Measurements from ENCODE around the gene ZCCHC7.
A peak's percentile ranks its signal among the peaks of the same experiment; 100 is the strongest.
"Not testable (repeated sequence)": the region's sequence is repeated elsewhere in the genome, so short reads cannot be mapped to it uniquely, and the experiment has no call there.

The ZCCHC7 gene

DNA sequence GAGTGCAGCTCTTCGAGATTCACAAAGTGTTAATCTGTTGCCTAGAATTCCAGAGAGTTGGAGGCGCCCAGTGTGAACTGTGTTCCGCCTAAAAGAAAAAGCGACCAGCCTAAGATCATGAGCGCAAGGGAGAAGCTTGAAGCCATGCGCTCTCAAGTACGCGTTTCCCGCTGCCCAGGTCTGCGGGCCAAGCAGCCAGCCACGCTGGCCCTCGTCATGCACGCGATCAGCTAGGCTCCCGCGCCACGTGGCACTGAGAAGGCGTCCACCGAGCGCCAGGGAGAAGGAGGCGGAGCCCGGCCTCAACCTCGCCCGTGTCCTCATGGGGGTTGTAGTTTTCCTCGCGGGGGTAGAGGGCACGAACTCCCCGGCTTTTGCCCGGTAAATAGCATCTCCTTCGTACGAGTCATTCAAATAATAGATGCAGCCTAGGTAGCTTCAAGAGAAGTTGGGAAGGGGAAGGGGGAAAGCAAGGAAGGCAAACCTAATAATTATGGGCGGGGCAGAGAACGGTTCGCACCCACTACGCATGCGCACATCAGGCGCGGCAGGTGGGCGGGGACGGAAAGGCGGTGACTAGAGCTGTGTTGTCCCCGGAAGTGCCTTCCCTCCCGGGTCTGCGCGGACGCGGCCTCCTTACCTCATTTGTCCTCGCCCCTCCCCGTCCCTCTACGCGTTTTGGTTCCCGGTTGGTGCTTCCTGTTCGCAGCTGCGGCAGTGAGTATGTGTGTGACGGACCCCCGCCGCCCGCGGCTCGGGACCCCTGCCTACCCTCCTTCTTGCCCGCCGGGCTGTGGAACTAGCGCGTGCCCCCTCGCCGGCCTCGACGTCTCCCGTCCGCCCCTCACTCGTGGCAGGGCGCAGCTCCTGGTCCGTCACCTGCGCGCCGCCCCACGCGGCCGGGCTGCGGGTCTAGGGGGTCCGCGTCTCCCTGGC, at the start of gene ZCCHC7:
Gene ZCCHC7 (plus strand): TSS at position 668 of the 936 bp plus-strand sequence.
- DNase-seq = peak; percentile 97

DNA sequence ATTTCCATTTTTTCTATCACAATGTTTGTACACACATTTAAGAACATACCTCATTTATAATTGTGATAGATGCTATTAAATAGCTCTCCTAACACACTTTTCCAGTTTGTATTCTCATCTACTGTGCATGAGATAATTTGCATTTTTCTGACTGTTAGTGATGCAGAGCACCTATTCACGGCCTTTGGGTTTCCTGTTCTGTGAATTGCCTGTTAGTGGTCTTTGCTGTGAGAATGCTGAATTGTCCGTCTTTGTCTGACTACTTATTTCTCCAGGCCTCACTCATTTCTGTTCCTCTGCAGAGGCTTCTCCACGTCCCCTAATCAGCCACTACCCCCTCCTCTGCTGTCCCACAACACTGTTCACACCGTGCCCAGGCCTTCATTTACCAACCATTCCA, 45.6 kb upstream of the ZCCHC7 start:
- not testable (repeated sequence) for DNase-seq

DNA sequence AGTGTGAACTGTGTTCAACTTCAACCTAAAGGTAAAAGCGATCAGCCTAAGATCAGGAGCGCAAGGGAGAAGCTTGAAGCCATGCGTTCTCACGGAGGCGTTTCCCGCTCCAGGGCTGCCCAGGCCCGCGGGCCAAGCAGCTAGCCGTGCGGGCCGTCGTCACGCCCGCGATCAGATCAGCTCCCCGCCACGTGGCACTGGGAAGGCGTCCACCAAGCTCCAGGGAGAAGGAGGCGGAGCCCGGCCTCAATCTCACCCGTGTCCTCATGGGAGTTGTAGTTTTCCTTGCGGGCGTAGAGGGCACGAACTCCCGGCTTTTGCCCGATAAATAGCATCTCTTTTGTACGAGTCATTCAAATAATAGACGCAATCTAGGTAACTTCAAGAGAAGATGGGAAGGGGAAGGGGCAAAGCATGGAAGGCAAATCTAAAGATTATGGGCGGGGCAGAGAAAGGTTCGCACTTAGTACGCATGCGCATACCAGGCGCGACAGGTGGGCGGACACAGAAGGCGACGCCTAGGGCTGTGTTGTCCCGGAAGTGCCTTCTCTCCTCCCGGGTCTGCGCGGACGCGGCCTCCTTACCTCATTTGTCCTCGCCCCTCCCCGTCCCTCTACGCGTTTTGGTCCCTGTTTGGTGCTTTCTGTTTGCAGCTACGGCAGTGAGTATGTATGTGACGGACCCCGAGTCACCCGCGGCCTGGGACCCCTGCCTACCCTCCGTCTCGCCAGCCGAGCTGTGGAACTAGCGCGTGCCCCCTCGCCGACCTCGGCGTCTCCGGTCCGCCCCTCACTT, 40.8 kb upstream of the ZCCHC7 start:
- peak; percentile 97 for DNase-seq

DNA sequence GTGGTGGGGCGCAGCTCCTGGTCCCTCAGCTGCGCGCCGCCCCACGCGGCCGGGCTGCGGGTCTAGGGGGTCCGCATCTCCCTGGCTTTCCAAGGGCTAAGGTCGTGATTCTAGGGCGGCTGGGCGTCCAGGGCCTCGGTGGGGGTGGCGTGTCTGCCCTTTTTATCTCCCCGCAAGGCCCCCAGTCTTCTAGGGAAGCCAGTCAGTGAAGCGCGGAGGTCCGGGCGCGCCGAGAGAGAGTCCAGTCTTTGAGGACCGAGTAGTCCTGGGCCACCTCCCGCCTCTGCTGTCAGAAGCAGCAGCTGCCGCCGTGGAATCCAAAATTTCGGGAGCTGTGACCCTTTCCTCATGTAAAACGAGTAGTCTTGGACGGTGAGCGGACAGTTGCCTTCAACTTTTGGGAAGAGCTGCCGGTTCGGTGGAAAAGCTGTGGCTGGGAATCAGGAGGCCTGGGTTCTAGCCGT, 40.2 kb upstream of the ZCCHC7 start:
- peak; percentile 60 for DNase-seq

DNA sequence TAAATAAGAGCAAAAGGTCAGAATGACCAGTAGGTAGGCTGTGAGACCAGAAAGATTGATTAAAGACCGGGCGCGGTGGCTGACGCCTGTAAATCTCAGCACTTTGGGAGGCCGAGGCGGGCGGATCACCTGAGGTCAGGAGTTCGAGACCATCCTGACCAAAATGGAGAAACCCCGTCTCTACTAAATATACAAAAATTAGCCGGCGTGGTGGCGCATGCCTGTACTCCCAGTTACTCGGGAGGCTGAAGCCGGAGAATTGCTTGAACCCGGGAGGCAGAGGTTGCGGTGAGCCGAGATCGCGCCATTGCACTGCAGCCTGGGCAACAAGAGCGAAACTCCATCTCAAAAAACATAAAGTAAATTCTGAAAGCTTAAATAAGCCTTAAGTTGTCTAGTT, 38.9 kb upstream of the ZCCHC7 start:
- DNase-seq = not testable (repeated sequence)

DNA sequence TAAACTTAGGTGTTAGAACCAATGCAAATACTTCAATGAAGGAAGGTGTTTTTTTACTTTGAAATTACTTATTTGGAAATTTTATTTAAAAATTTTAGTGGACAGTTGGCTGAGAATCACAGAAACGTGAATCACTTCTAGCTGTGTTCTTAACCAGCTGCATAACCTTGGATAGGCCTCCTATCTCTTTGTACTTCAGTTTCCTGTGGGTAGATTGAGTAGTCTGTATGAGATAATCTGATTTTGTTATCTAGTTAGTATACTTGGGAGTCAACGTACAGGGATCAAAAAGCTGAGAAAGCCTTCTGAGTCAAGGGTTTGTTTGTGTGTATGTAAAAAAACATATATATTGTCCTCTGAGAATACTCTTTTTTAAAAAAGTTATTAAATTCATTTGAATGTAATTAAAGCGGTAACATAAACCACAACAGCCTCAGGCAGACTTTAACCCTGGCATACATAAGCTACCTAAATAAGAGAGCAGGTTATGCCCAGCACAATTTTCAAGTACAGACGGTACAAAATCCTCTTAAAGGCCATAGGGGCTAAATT, 38.1 kb upstream of the ZCCHC7 start:
- no peak for DNase-seq

DNA sequence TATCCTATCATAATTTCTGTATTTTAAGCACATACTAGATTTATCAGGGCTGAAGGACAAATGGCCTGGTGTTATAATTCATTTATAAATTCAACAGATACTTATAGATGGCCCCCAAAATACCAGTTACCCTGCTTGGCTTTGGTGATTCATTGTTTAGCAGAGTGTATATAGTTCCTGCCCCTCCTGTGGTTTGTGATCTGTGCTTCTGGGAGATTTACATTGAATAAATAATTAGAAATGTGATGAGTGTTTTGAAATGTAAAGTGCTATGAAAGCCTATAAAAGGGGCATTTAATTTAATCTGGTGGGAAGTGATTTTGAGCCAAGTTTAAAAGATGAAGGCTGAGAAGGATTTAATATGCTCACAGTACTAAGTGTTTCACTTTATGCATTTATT, 36.7 kb upstream of the ZCCHC7 start:
- no peak for DNase-seq

DNA sequence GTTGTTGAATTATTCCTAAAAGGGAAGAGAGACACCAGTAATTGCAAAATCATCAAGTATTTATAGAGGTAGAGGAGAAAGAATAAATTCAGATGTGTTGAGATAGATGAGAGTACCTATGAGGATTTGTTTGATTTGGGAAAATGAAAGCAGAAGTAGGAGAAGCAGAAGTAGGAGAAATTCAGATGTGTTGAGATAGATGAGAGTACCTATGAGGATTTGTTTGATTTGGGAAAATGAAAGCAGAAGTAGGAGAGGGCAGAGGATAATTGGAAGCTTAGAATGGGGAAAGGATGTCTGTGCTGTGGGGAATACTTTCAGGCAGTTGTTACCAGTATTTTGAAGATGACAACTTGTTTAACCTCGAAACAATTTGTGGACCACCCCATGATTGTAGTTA, 35.1 kb upstream of the ZCCHC7 start:
- DNase-seq = no peak

DNA sequence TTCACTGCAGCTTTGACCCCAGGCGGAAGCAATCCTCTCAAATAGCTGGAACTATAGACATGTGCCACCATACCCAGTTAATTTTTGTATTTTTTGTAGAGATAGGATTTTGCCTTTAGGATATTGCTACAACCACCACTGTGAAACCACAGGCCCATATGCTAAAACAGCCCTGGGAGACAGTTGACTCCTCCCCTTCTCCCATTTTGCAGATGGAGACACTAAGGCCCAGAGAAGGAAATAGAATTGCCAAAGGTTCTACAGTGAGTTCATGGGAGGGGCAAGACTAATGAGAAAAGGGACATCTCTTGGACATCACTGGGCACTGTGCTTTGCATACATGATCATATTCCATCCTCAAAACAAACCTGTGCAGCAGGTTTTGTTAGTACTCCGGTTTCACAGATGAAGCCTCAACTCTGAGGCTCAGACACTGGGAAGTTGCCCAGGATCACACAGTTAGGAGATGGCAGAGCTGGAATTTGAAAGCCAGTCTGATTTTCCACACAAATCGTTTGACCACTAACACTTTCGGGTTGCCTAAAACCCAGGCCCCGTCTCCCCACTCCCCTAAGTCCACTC, 27.6 kb upstream of the ZCCHC7 start:
- not testable (repeated sequence) for DNase-seq

DNA sequence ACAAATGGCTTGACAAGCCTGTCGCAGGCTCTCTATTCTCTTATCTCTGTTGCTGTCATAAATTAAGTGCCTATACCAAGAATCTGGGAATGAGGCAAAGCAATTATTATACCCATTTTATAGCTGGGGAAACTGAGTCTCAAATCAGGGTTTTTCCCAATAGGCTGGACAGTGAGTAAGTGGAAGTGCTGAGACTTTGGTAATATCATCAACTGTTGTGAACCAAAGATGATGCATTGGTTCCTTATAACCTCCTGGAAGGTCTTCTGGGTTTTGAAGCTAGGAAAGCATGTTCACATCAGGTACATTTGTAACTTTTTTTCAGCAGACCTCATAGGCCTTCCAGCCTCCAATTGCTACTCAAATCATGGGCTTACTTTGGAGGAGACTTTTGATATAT, 25.6 kb upstream of the ZCCHC7 start:
- no peak for DNase-seq

DNA sequence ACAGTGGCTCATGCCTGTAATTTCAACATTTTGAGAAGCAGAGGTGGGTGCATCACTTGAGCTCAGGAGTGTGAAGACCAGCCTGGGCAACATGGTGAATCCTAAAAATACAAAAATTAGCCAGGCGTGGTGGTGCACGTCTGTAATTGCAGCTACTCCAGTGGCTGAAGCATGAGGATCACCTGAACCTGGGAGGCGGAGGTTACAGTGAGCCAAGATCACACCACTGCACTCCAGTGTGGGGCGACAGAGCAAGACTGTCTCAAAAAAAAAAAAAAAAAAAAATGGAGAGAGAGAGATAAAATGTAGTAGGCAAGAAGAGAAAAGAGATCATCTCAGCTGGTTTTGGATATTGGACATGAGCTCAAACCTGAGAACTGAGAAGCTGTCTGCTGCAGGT, 23.7 kb upstream of the ZCCHC7 start:
- no peak for DNase-seq

DNA sequence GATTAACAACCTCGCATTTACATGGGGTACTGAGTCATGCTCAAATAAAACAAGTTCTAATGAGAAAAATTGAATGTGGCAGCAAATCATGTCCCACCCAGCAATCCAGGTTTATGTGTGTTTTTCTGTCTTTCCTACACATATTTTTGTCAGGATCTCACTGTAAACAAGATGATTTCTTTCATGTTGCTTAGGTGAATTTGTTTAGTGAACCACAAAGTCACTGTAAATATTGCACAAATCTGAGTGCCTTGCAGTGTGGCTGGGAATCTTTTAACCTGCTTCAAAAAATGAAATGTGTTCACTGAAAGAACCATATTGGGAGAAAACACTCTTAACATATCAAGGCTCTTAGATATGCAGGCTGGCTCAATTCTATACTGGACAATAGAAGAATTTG, 23.1 kb upstream of the ZCCHC7 start:
- DNase-seq = no peak

DNA sequence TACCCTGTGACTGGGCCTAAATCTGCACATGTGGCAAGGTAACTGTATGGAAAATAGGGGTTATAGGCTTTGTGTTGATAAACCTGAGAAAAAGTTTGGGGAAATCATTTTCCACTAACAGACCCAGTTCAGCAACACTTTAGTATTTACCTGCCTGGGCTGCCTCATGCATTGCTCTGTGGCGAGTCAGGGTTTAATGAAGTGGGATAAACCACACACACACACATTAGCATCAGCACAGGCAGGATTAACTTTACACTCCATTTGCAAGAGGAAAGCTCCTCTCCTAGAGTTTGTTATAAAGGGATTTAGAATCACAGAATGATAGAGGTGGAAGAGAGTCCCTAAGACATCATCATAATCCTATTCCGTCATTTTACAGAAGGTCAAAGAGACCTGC, 20.0 kb upstream of the ZCCHC7 start:
- DNase-seq = no peak

DNA sequence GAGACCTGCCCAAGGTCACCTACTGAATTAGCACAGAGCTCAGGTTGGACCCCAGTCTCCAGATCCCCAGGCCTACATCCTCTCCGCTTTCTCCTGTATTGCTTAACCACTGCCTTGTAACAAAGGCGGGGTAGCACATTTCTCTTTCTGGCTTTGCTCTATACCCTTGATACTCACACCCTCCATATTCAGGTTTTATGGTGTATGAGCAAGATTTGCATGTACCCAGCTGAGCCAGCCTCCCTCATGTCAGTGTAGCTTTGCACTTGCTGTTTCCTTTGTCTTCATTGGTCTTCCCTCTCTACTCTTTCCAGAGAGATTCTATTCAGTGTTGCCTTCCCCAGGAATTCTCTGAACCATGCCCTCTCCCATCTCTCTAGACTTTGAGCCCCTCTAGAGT, 19.6 kb upstream of the ZCCHC7 start:
- DNase-seq = no peak

DNA sequence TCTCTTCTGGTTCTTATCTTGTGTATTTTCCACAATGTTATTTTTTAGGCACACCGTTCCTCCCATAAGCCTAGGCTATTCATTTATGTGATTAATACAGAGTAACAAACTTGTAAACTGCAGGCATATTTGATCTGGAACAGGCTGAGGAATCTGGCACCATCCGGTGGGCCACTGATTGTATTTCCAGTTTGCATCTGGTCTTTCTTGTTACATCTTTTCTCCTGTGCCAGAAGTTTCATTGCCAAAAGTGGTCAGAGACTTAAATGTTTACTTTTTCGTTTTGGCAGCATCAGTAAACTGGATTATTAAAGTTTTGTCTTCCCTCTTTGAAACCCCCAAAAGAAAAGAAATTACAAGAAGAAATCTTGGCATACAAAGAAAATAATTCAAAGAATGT, 17.9 kb upstream of the ZCCHC7 start:
- no peak for DNase-seq

DNA sequence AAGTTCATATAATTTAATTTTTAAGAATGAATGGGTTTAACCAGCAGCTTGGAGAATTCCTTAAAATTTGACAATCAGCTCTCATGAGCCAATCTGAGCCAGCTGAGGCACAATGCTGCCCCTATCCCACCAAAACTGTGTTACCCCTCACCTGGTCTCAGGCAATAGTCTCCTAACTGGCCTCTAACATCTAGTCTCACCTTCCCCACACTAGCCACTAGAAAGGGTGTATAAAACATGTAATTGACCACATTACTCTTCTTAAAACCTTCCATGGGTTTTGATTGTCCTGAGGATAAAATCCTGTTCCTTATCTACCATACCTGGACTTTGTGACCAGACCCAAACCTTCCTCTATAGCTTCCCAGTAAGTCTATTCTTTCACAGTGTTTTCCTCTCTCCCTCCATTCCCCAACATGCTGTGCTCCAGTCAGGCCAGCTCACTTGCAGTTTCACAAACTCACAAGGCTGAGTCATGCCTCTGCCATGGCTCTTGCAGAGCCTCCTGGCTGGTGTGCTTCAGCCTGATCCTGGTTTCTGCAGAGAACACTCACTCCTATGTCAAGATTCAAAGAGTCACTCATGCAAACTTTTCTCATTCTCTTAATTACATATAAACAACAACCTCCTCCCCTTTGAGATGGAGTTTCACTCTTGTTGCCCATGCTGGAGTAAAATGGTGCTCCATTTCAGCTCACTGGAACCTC, 16.0 kb upstream of the ZCCHC7 start:
- DNase-seq = no peak

DNA sequence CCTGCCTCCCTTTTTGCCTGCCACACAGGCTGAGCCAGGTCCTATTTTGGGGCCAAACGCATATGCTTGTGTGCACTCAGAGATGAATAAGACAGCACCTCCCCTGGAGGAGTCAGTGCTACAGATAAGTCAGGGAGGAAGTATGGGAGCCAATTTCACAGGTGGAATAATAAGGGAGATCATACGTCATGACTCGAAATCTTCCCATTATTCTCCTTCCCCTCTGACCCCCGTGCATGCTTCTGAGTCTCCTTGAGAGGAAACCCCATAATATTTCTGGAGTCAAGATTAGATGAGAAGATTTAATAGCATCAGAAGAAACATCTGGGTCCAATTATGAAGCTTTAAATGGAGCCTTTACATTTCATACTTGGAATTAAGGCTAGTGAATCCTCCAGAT, 15.1 kb upstream of the ZCCHC7 start:
- no peak for DNase-seq

DNA sequence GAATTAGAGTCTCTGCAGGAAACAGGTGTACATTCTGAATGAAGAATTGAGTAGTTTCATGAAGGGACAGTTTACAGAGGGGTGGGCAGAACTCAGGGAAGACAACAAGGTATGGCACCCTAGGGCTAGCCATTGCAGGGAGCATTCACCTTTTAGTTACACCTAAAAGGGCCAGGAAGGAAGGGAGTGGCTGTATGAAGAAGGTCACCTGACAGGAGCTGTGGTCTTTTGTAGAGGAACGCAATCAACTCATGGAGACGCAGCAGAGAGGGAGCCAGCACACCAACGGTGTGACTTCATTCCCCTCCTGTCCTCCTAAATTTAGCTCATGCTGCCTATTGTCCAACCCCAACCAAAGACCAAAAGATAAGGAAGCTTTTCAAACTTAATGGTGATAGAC, 12.7 kb upstream of the ZCCHC7 start:
- DNase-seq = no peak

DNA sequence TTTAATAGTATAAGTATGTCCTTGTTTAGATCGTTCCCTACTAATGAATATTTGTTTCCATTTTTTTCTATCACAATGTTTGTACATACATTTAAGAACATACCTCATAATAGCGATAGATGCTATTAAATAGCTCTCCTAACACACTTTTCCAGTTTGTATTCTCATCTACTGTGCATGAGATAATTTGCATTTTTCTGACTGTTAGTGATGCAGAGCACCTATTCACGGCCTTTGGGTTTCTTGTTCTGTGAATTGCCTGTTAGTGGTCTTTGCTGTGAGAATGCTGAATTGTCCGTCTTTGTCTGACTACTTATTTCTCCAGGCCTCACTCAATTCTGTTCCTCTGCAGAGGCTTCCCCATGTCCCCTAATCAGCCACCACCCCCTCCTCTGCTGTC, 5.9 kb upstream of the ZCCHC7 start:
- not testable (repeated sequence) for DNase-seq

DNA sequence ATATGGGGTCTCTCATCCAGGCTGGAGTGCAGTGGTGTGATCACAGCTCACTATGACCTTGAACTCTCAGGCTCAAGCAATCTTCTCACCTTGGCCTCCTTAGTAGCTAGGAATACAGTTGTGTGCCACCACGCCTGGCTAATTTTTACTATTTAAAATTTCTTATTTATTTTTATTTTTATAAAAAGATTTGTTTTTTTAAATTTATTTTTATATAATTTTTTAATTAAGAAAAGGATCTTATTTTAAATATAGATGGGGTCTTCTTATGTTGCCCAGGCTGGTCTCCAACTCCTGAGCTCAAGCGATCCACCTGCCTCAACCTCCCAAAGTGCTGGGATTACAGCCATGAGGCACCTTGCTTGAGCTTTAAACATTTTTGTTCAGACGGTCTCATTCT, 2.4 kb upstream of the ZCCHC7 start:
- DNase-seq = no peak

DNA sequence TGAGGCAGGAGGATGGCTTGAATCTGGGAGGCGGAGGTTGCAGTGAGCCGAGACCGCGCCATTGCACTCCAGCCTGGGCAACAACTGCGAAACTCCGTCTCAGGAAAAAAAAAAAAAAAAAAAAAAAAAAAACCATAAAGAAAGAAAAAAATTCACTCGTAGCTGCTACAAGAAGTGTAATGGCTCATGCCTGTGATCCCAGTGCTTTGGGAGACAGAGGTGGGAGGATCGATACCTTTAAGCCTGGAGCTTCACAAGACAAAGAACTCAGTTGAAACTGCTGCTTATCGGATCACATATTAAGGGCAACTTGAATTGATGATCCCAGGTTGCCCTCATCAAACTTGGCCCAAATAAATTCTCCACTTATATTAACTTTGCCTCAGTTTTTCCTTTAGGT, 1.0 kb upstream of the ZCCHC7 start:
- DNase-seq = no peak

DNA sequence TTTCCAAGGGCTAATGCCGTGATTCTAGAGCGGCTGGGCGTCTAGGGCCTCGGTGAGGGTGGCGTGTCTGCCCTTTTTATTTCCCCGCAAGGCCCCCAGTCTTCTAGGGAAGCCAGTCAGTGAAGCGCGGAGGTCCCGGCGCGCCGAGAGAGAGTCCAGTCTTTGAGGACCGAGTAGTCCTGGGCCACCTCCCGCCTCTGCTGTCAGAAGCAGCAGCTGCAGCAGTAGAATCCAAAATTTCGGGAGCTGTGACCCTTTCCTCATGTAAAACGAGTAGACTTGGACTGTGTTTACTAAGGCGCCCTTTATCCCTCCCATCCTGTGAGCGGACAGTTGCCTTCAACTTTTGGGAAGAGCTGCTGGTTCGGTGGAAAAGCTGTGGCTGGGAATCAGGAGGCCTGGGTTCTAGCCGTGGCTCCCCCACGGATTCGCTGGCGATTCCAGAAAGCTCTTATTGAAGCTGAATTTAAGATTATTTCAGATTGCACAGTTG, 515 bp downstream of the ZCCHC7 start:
- DNase-seq = peak; percentile 65

Measured in NCI-H69 (cell line).